Neuron (in vitro differentiated cells): Measurements from ENCODE around the gene TIMM9.
"Not testable (repeated sequence)": the region's sequence is repeated elsewhere in the genome, so short reads cannot be mapped to it uniquely, and the experiment has no call there.

Experiments used
- H2AFZ ChIP-seq: one replicate; pipeline ENCODE4 v1.6.1; 2013; ENCODE audit warnings: low read depth, mild to moderate bottlenecking, inconsistent platforms, low read length, moderate library complexity
- H3K27me3 ChIP-seq: one replicate; pipeline ENCODE4 v1.6.1; 2013; ENCODE audit warnings: low read length; ENCODE audit not compliant: insufficient read depth
- H3K36me3 ChIP-seq: one replicate; pipeline ENCODE4 v1.6.1; 2013; ENCODE audit warnings: low read length; ENCODE audit not compliant: insufficient read depth
- H3K4me1 ChIP-seq: one replicate; pipeline ENCODE4 v1.6.1; 2013; ENCODE audit warnings: low read length; ENCODE audit not compliant: insufficient read depth
- H3K4me3 ChIP-seq: 2 replicates; pipeline ENCODE4 v1.5.1; 2013; ENCODE audit warnings: mild to moderate bottlenecking, low read length, moderate library complexity
- H3K9me3 ChIP-seq: one replicate; pipeline ENCODE4 v1.6.1; 2013; ENCODE audit warnings: low read length

Gene TIMM9

DNA sequence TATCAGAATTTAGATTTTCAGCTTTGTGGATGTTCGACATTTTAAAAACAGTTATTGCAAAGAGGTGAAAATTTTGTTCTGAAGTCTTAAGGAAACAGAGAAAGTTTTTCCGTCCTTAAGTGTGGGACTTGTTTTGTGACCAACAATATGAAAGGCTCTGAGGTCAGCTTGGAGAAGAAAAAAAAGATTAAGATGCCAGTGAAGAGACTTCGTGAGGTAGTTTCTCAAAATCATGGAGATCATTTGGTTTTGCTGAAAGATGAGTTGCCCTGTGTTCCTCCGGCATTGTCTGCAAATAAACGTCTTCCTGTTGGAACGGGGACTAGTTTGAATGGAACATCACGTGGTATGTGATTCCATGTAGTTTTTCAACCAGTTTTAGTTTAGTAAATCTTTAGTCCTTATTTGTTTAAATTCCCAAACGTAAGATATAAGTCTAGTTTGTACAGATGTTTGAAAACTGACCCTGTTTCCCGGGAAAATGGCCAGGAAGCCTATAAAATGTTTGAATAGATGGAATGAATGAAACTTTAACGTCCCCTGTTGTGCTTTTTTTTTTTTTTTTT lies 870 bp upstream of the TIMM9 start:
- Histone ChIP-seq H3K36me3 (peaks cover 25% of the 10 kb centered on the region), H3K27me3 (no peaks in the 10 kb centered on the region), H2AFZ (peak overlapping the region; percentile 84), H3K9me3 (no peaks in the 10 kb centered on the region), H3K4me3 (peak overlapping the region; percentile 81), H3K4me1 (peaks cover 18% of the 10 kb centered on the region)

GRCh38 chr14:58426670-58427280 lies 556 bp downstream of the TIMM9 start:
- H3K27me3 ChIP-seq: no peaks in the 10 kb centered on the region
- peaks cover 16% of the 10 kb centered on the region for H3K36me3 ChIP-seq
- peak overlapping the region; percentile 84 for H2AFZ ChIP-seq
- peaks cover 18% of the 10 kb centered on the region for H3K4me1 ChIP-seq
- H3K9me3 ChIP-seq: no peaks in the 10 kb centered on the region
- peak overlapping the region; percentile 81 for H3K4me3 ChIP-seq

- peaks cover 51% of the 10 kb centered on the region for H3K36me3 ChIP-seq
Observed at GRCh38 chr14:58416934-58417333, 10.4 kb downstream of the TIMM9 start.

DNA sequence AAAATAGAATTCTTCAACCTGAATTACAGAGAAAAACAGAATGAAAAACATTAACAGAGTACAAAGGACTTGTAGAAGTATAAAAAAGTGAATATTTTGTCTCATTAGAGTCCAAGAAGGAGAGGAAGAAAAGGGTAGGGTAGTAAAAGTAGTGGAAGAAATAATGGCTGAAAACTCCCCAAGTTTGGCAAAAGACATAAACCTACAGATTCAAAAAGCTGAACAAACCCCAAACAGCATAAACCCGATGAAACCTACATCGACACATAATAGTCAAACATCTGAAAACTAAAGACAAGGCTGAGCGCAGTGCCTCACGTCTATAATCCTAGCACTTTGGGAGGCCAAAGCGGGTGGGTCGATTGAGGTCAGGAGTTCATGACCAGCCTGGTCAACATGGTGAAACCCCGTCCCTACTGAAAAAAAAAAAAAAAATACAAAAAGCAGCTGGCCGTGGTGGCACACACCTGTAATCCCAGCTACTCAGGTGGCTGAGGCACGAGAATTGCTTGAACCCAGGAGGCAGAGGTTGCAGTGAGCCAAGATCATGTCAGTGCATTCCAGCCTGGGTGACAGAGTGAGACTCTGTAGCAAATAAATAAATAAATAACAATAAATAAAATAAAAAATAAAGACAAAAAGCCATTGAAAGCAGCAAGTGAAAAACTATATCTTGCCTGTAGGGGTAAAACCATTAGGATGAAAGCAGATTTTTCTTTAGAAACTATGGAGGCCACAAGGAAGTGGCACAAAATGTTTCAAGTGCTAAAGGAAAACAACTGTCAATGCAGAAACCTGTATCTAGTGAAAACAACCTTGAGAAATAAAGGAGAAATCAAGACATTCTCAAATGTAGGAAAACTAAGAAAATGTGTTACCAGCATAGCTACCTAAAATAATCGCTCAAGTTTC lies 11.4 kb downstream of the TIMM9 start:
- H3K9me3 ChIP-seq: peaks cover 9% of the 10 kb centered on the region

More at GRCh38 chr14:58416934-58417333, 10.4 kb downstream of the TIMM9 start:
- H3K4me3 ChIP-seq, H3K27me3 ChIP-seq, H3K4me1 ChIP-seq, H2AFZ ChIP-seq, H3K9me3 ChIP-seq: not testable (repeated sequence)

DNA sequence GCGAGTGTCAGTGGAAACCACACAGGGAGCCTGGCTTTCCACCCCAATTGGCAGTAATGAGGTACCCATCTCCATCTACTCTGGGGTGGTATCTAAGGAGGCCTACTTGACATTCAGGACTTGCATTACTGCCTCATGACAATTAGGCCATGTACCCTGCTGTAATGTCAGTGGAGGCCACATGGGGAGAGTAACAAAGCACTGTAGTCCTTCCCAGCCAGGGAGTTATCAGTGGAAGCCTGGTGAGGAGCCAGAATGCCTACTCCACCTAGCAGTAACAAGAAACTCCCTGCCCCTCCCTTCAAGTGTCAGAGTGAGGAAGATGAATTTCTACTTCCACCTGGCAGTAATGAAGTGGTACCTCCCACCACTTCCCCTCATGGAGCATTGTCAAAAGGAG lies 12.5 kb downstream of the TIMM9 start:
- no peak overlapping the region for H3K4me3 ChIP-seq
- no peak overlapping the region for H2AFZ ChIP-seq
- H3K36me3 ChIP-seq: peaks cover 55% of the 10 kb centered on the region
- H3K4me1 ChIP-seq: no peaks in the 10 kb centered on the region
- H3K9me3 ChIP-seq: peaks cover 9% of the 10 kb centered on the region
- no peaks in the 10 kb centered on the region for H3K27me3 ChIP-seq

More for the DNA sequence above, 11.4 kb downstream of the TIMM9 start:
- Histone ChIP-seq H3K36me3 (peaks cover 53% of the 10 kb centered on the region), H3K4me1 (no peaks in the 10 kb centered on the region), H3K4me3 (no peak overlapping the region), H3K27me3 (no peaks in the 10 kb centered on the region), H2AFZ (no peak overlapping the region)

DNA sequence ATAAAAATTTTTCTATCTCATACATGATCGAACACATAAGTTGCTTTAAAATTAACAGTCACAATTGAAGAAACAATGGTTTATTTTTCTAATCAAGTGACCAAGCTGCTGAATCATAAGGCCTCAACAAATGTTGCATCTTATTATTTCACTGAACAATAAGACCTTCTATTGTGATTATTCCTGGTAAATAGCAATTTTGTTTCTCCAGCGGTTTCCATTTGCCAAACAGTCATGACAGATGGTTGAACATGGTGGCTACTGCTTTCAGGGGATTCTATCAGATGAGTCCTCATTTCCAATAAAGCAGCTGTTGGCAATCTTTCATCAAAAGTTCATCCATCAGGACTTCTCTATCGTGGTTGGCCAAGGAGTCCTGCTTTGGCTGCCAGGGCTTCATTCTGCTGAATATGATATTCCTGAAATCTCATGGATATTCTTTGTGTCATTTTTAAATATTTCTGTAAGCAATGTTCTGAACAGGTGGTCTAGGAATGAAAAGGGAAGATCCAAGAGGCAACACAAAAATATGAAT lies 18.6 kb downstream of the TIMM9 start:
- H3K9me3 ChIP-seq: no peaks in the 10 kb centered on the region
- H3K4me3 ChIP-seq: no peak overlapping the region
- no peak overlapping the region for H2AFZ ChIP-seq
- no peaks in the 10 kb centered on the region for H3K4me1 ChIP-seq
- no peaks in the 10 kb centered on the region for H3K27me3 ChIP-seq
- H3K36me3 ChIP-seq: peaks cover 41% of the 10 kb centered on the region

DNA sequence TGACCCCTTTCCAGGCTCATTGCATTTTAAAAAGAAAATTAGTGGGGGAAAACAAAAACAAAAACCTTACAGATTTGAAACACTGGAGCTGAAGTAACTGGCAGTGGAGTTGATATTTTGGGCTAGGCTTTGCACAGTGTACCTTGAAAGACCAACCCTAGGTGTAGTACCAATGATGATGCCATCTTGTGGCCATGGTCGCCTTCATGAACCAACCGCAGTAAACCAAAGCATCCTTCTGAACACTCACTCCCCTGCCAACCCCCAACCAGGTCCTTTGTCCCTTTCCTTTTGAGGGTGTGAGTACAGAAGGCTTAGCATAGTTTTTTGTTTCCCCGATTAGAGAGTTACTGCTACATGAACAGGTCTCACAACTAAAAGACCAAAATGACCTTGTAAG lies 25.7 kb downstream of the TIMM9 start:
- H3K9me3 ChIP-seq: no peaks in the 10 kb centered on the region
- no peaks in the 10 kb centered on the region for H3K4me1 ChIP-seq
- H2AFZ ChIP-seq: no peak overlapping the region
- no peaks in the 10 kb centered on the region for H3K27me3 ChIP-seq
- H3K4me3 ChIP-seq: no peak overlapping the region
- H3K36me3 ChIP-seq: peaks cover 2% of the 10 kb centered on the region

DNA sequence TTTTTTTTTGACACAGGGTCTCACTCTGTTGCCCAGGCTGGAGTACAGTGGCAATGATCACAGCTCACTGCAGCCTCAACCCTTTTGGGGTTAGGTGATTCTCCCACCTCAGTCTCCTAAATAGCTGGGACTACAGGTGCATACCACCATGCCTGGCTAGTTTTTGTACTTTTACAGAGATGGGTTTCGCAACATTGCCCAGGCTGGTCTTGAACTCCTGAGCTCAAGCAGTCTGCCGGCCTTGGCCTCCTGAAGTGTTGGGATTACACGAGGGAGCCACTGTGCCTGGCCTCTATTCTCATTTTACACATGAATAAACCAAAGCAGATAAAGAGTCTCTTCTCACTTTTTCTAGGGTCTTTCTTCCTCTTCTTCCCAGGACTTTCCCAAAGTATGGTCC lies 28.4 kb downstream of the TIMM9 start:
- no peaks in the 10 kb centered on the region for H3K36me3 ChIP-seq
- H2AFZ ChIP-seq: no peak overlapping the region
- H3K27me3 ChIP-seq: no peaks in the 10 kb centered on the region
- no peaks in the 10 kb centered on the region for H3K9me3 ChIP-seq
- no peaks in the 10 kb centered on the region for H3K4me1 ChIP-seq
- H3K4me3 ChIP-seq: no peak overlapping the region

DNA sequence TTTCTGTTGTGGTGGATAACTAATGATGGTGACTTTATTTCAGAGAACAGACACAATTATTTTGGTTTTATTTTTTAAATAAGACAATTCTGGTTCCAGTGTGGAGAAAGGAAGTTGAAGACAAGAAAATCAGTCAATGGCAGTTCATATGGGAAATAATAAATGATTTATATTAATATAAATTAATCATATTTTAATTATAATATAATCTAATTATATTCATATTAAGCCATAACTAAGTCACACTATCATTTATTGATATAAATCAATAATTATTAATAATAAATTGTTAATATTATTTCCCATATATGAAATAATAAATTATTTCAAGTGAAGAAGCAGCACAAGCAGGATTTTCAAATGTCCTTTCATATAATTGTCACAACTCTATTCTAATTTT lies 28.8 kb downstream of the TIMM9 start:
- H2AFZ ChIP-seq: no peak overlapping the region
- no peaks in the 10 kb centered on the region for H3K9me3 ChIP-seq
- H3K36me3 ChIP-seq: no peaks in the 10 kb centered on the region
- no peaks in the 10 kb centered on the region for H3K27me3 ChIP-seq
- no peak overlapping the region for H3K4me3 ChIP-seq
- no peaks in the 10 kb centered on the region for H3K4me1 ChIP-seq

DNA sequence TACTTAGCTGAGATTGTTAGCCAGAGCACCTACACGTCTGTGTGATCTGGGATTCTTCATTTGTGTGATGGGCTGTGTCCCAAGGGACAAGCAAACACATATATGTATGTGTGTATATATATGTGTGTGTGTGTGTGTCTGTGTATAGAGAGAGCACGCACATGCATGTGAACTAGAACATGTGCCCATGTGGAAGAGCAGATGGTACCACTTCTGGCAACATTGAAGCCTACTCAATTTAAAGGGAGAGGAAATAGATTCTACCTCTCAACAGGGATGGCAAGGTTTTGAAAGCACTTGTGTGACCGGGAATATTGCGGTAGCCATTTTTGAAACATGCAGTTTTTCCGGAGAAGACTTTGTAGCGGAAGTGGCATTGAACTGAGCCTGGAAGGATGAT lies 30.2 kb downstream of the TIMM9 start:
- H3K9me3 ChIP-seq: no peaks in the 10 kb centered on the region
- no peaks in the 10 kb centered on the region for H3K4me1 ChIP-seq
- no peaks in the 10 kb centered on the region for H3K36me3 ChIP-seq
- H3K4me3 ChIP-seq: no peak overlapping the region
- no peak overlapping the region for H2AFZ ChIP-seq
- no peaks in the 10 kb centered on the region for H3K27me3 ChIP-seq

DNA sequence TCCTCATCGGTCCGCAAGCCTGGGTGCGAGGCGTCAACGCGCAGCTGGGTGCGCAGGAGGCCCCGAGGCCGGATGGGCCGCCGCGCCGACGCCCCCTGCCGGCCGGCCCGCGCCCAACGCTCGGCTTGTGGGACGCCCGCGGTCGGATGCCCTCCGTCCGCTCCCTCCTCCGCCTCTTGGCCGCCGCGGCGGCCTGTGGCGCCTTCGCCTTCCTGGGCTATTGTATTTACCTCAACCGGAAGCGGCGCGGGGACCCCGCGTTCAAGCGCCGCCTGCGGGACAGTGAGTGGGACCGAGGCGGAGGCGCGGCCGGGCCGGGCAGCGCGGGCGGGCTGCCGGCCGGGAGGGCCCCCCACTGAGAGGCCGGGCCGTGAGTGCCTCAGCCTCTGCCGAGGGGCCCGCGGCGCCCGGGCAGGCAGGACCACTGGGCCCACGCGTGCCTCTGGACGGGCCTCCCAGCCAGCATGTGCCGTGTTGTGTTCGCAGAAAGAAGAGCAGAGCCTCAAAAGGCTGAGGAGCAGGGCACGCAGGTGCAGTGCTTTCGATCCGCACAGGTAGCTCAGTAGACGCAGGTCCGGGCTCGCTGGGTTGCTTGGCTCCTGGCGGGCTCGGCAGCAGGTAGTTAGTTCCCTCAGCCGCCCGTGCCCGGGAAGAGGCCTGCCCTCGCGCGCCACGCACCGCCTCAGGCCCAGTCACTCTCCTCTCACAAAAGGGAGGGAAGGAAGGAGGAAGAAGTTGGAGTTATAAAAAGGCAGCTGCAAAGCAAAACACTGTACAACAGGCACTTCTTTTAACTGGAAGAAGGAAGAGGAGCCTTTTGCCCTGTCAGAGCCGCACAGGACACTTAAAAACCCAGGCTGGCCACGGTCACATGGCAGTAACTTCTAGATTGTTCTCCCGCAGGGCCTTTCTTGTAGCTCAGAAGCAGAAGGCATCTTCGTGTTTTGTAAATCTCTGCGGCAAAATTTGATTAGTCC lies 31.2 kb downstream of the TIMM9 start, which contains the start of gene TOMM20L:
TOMM20L (plus strand) TSS at position 119 of the 977 bp plus-strand sequence; CDS start at position 147, 28 bp downstream.
- Histone ChIP-seq H2AFZ (peak within 1 kb of the TSS; percentile 56), H3K27me3 (no peaks in the 10 kb centered on the region), H3K4me1 (no peaks in the 10 kb centered on the region), H3K36me3 (no peaks in the 10 kb centered on the region), H3K4me3 (no peak within 1 kb of the TSS), H3K9me3 (no peaks in the 10 kb centered on the region)

GRCh38 chr14:58395562-58395811 lies 31.8 kb downstream of the TIMM9 start:
- H2AFZ ChIP-seq: peak overlapping the region; percentile 56
- no peaks in the 10 kb centered on the region for H3K27me3 ChIP-seq
- H3K9me3 ChIP-seq: no peaks in the 10 kb centered on the region
- no peaks in the 10 kb centered on the region for H3K4me1 ChIP-seq
- H3K36me3 ChIP-seq: no peaks in the 10 kb centered on the region
- H3K4me3 ChIP-seq: no peak overlapping the region
